Liver (tissue), 3 donors: Measurements from ENCODE around the gene ANAPC7.

Source experiments
- EGR1 ChIP-seq, 2 donors: IDR thresholded peaks; 2 replicates each; pipeline ENCODE4 v1.6.1; 2016 to 2018; ENCODE audit warnings: antibody characterized with exemption in 2 of 2, low read depth in 2 of 2
- FOXA1 ChIP-seq: IDR thresholded peaks from 2 replicates; pipeline ENCODE4 v1.6.1; 2016; ENCODE audit warnings: antibody characterized with exemption
- JUND ChIP-seq, 2 donors: IDR thresholded peaks; 2 replicates each; pipeline ENCODE4 v1.6.1; 2016; ENCODE audit warnings: antibody characterized with exemption in 2 of 2
- RAD21 ChIP-seq, 2 donors: IDR thresholded peaks; 2 replicates each; pipeline ENCODE4 v1.6.1; 2016; ENCODE audit warnings: antibody characterized with exemption in 2 of 2, mild to moderate bottlenecking in 2 of 2
- SP1 ChIP-seq: IDR thresholded peaks from 2 replicates; pipeline ENCODE4 v1.6.1; 2018; ENCODE audit warnings: antibody characterized with exemption, mild to moderate bottlenecking
- TAF1 ChIP-seq: conservative IDR thresholded peaks from 2 replicates; pipeline ENCODE4 v1.6.1; 2016; ENCODE audit warnings: antibody characterized with exemption, mild to moderate bottlenecking
- YY1 ChIP-seq: IDR thresholded peaks from 2 replicates; pipeline ENCODE4 v1.6.1; 2016; ENCODE audit warnings: antibody characterized with exemption, mild to moderate bottlenecking
- TF ChIP-seq, protein P1 (sequence below): fragments of 150-350 bp; IDR thresholded peaks from 2 replicates; pipeline ENCODE4 v1.5.1; 2017; ENCODE audit warnings: improper control_type of control experiment, low read depth, low read length; ENCODE audit not compliant: missing input control
- TF ChIP-seq, protein P2 (sequence below): IDR thresholded peaks from 2 replicates; pipeline ENCODE4 v1.6.1; 2016; ENCODE audit warnings: antibody characterized with exemption, mild to moderate bottlenecking
- TF ChIP-seq, protein P3 (sequence below): IDR thresholded peaks from 2 replicates; pipeline ENCODE4 v1.6.1; 2016; ENCODE audit warnings: antibody characterized with exemption
- TF ChIP-seq, protein P4 (sequence below): IDR thresholded peaks from 2 replicates; pipeline ENCODE4 v1.6.1; 2016; ENCODE audit warnings: antibody characterized with exemption
- TF ChIP-seq, protein P5 (sequence below): IDR thresholded peaks from 2 replicates; pipeline ENCODE4 v1.6.1; 2016; ENCODE audit warnings: antibody characterized with exemption
- donor health status: healthy.
- donor health status: healthy.

DNA sequence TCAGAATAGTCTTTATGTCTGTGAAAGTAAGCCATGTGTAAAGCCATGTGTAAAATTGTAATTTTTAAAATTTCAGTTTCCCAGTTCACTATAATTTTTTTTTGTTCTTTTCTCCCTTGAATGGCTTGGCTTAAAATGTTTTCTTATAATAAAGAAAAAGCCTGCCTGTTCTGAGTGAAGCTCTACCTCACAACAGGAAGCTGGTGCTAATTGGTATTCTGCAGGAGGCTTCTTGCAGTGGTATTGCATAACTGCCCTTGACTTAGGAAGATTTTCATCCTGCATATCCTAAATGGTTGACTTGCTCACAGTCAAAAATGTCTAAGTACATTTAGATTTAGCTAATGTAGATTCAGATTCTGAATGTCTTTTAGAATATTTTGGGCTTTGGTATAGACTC is 73.0 kb downstream of the ANAPC7 start:
- TF ChIP-seq, protein P1, sequence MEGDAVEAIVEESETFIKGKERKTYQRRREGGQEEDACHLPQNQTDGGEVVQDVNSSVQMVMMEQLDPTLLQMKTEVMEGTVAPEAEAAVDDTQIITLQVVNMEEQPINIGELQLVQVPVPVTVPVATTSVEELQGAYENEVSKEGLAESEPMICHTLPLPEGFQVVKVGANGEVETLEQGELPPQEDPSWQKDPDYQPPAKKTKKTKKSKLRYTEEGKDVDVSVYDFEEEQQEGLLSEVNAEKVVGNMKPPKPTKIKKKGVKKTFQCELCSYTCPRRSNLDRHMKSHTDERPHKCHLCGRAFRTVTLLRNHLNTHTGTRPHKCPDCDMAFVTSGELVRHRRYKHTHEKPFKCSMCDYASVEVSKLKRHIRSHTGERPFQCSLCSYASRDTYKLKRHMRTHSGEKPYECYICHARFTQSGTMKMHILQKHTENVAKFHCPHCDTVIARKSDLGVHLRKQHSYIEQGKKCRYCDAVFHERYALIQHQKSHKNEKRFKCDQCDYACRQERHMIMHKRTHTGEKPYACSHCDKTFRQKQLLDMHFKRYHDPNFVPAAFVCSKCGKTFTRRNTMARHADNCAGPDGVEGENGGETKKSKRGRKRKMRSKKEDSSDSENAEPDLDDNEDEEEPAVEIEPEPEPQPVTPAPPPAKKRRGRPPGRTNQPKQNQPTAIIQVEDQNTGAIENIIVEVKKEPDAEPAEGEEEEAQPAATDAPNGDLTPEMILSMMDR, result no peak
- TF ChIP-seq, protein P2, sequence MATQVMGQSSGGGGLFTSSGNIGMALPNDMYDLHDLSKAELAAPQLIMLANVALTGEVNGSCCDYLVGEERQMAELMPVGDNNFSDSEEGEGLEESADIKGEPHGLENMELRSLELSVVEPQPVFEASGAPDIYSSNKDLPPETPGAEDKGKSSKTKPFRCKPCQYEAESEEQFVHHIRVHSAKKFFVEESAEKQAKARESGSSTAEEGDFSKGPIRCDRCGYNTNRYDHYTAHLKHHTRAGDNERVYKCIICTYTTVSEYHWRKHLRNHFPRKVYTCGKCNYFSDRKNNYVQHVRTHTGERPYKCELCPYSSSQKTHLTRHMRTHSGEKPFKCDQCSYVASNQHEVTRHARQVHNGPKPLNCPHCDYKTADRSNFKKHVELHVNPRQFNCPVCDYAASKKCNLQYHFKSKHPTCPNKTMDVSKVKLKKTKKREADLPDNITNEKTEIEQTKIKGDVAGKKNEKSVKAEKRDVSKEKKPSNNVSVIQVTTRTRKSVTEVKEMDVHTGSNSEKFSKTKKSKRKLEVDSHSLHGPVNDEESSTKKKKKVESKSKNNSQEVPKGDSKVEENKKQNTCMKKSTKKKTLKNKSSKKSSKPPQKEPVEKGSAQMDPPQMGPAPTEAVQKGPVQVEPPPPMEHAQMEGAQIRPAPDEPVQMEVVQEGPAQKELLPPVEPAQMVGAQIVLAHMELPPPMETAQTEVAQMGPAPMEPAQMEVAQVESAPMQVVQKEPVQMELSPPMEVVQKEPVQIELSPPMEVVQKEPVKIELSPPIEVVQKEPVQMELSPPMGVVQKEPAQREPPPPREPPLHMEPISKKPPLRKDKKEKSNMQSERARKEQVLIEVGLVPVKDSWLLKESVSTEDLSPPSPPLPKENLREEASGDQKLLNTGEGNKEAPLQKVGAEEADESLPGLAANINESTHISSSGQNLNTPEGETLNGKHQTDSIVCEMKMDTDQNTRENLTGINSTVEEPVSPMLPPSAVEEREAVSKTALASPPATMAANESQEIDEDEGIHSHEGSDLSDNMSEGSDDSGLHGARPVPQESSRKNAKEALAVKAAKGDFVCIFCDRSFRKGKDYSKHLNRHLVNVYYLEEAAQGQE, result no peak
- TF ChIP-seq FOXA1 (no peak), SP1 (no peak), YY1 (no peak), TAF1 (no peak), RAD21 (IDR thresholded peaks at IDR 0.05) (no peak), JUND (IDR thresholded peaks at IDR 0.05) (no peak), EGR1 (IDR thresholded peaks at IDR 0.05; ENCODE audit: low read depth in 2 of 2) (no peak)
- TF ChIP-seq, protein P3, sequence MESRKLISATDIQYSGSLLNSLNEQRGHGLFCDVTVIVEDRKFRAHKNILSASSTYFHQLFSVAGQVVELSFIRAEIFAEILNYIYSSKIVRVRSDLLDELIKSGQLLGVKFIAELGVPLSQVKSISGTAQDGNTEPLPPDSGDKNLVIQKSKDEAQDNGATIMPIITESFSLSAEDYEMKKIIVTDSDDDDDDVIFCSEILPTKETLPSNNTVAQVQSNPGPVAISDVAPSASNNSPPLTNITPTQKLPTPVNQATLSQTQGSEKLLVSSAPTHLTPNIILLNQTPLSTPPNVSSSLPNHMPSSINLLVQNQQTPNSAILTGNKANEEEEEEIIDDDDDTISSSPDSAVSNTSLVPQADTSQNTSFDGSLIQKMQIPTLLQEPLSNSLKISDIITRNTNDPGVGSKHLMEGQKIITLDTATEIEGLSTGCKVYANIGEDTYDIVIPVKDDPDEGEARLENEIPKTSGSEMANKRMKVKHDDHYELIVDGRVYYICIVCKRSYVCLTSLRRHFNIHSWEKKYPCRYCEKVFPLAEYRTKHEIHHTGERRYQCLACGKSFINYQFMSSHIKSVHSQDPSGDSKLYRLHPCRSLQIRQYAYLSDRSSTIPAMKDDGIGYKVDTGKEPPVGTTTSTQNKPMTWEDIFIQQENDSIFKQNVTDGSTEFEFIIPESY, result no peak
- TF ChIP-seq, protein P4, sequence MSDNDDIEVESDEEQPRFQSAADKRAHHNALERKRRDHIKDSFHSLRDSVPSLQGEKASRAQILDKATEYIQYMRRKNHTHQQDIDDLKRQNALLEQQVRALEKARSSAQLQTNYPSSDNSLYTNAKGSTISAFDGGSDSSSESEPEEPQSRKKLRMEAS, result no peak
- TF ChIP-seq, protein P5, sequence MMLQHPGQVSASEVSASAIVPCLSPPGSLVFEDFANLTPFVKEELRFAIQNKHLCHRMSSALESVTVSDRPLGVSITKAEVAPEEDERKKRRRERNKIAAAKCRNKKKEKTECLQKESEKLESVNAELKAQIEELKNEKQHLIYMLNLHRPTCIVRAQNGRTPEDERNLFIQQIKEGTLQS, result no peak
